T-helper 17 cell (primary cell): ENCODE data around the gene LRRC75A. TPM values are rescaled to one million over a fixed set of nuclear protein-coding genes. Genes with fewer than 3 reads are reported as not detected.
"Not testable (repeated sequence)": the region's sequence is repeated elsewhere in the genome, so short reads cannot be mapped to it uniquely, and the experiment has no call there.

ENCODE experiments used
- ATAC-seq: fragments of 150-1000 bp; cut with Tn5 transposase; 2 replicates; pipeline ENCODE4 v1.10.0; 2021; ENCODE audit warnings: mild to moderate bottlenecking, moderate library complexity
- DNase-seq, 3 donors: peaks; one replicate each; pipeline versions ENCODE4 v3.0.0 to v3.0.0-alpha.2; 2020 to 2021
- H3K9me3 ChIP-seq: one replicate; pipeline ENCODE4 v1.7.0; 2013; ENCODE audit warnings: low read length, mild to moderate bottlenecking; ENCODE audit not compliant: control insufficient read depth, poor library complexity, severe bottlenecking
- H3K27ac Mint-ChIP-seq: one replicate; pipeline ENCODE4 v1.8.0; 2022; ENCODE audit warnings: mild to moderate bottlenecking, moderate library complexity, mixed read lengths
- H3K27me3 Mint-ChIP-seq: one replicate; pipeline ENCODE4 v1.8.0; 2022; ENCODE audit warnings: mixed read lengths
- H3K36me3 Mint-ChIP-seq: one replicate; pipeline ENCODE4 v1.8.0; 2022; ENCODE audit warnings: low read depth, mixed read lengths
- H3K4me1 Mint-ChIP-seq: one replicate; pipeline ENCODE4 v1.8.0; 2022; ENCODE audit warnings: mild to moderate bottlenecking, mixed read lengths
- H3K4me3 Mint-ChIP-seq: one replicate; pipeline ENCODE4 v1.8.0; 2022; ENCODE audit warnings: mild to moderate bottlenecking, moderate library complexity, mixed read lengths
- total RNA-seq, 4 donors: library from RNA in 2 of 4; stranded (reverse) in 2 of 4; gene quantifications; one replicate each; pipeline ENCODE4 v1.2.3 and lab custom pipeline; 2022 to 2026

Gene LRRC75A
- total RNA-seq, 2 donors from 2014 or later, result 3.1 to 5.0 TPM

DNA sequence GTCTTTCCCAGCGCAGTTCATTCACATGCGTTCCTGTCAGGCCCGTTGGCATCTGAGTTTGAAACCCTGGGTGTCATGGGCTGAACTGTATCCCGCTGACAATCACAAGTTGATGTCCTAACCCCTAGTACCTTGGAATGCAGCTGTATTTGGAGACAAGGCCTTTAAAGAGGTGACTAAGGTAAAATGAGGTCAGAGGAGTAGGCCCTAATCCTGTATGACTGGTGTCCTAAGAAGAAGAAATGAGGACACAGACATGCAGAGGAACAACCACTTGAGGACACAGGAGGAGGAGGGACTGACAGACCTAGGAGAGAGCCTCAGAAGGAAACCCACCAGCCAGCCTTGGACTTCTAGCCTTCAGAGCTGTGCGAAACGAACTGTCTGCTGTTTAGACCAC is 43.5 kb downstream of the LRRC75A start:
- H3K4me3 Mint-ChIP-seq, result no peak overlapping the region
- peaks cover 12% of the 10 kb centered on the region for H3K4me1 Mint-ChIP-seq
- no peak overlapping the region for H3K27ac Mint-ChIP-seq
- ATAC-seq, result no peak
- no peak for DNase-seq
- H3K9me3 ChIP-seq, result no peaks in the 10 kb centered on the region
- H3K36me3 Mint-ChIP-seq, result peaks cover 2% of the 10 kb centered on the region
- H3K27me3 Mint-ChIP-seq, result no peaks in the 10 kb centered on the region

DNA sequence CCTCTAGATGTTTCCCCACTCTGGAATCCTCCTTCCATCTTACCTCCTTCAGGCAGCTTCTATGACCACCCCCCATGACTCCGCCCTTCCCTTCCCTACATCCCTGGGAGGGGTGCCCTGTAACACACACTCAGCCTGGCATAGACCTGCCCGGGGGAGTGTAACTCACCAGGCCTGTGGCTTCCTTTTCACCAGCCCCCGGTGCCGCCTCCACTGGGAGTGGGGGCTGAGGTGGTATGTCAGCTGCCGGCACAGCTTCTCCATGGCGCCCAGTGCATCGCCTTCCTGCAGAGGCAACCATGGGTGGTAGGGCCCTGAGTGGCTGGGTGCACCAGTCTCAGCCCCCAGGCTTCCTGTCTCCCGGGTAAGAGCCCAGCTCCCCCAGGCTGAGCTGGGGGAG is 44.3 kb downstream of the LRRC75A start:
- ATAC-seq (no peak), DNase-seq (no peak)
- no peaks in the 10 kb centered on the region for H3K9me3 ChIP-seq
- H3K27ac Mint-ChIP-seq, result peak overlapping the region; percentile 67
- peaks cover 15% of the 10 kb centered on the region for H3K4me1 Mint-ChIP-seq
- H3K27me3 Mint-ChIP-seq, result no peaks in the 10 kb centered on the region
- no peak overlapping the region for H3K4me3 Mint-ChIP-seq
- peaks cover 2% of the 10 kb centered on the region for H3K36me3 Mint-ChIP-seq

DNA sequence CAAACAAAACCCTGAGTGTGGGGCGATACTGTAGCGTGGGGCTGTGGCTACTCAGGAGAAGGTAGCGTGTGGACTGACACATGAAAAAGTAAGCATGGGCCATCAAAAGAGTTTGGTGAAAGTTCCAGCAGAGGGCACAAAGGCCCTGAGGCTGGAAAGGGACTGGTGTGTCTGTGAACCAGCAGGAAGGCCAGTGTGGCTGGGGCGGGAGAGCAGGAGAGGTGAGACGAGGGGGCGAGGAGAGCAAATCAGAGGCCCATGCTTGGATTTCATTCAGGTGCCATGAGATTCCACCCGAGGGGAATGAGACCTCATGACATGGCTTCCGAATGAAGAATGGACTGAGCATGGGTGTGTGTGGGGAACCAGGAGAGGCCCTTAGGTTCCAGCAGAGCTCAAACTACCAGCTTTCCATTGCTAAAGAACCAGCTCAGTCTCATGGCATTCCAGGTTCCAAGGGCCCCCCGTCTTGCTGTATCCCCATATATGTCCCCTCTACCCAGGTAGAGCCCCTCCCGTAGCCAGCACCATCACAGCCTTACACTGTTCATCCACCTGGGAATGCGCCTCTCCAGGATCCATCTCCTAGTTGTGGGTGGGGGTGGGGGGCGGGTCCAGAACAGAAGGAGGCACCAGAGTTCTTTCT is 45.5 kb downstream of the LRRC75A start:
- no peak for DNase-seq
- no peak for ATAC-seq
- no peaks in the 10 kb centered on the region for H3K9me3 ChIP-seq
- no peak overlapping the region for H3K4me3 Mint-ChIP-seq
- peaks cover 24% of the 10 kb centered on the region for H3K4me1 Mint-ChIP-seq
- no peaks in the 10 kb centered on the region for H3K27me3 Mint-ChIP-seq
- peak overlapping the region; percentile 57 for H3K27ac Mint-ChIP-seq
- H3K36me3 Mint-ChIP-seq, result peaks cover 4% of the 10 kb centered on the region

DNA sequence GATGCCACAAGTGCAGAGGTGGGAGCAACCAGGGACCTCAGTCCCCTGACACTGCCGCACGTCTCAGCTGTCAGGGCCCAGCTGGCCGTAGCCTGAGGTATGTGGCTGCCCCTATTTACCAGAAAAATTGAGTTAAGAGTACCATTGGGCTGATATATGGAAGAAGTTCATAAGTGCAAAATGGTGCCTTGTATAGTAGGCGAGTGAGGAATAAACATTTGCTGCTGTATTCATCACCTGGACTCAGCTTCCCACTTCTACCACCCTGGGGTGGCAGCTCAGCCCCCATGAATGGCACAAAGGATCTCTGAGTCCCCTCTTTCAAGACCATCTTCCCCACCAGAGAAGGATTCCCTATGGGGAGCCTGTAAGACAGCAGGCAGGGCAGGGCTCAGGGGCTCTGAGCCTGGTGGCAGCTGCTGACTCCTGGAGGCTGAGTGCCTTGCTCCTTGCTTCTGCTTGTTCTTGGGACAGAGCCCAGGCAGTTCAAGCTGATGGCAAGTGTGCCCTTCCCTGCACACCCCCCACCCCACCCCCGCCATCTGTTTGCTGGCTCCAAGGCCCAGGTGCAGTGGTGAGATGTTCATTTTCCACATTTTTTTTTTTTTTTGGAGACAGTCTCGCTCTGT is 47.6 kb downstream of the LRRC75A start:
- peak overlapping the region; percentile 61 for H3K27ac Mint-ChIP-seq
- H3K4me1 Mint-ChIP-seq, result peaks cover 30% of the 10 kb centered on the region
- no peaks in the 10 kb centered on the region for H3K9me3 ChIP-seq
- H3K36me3 Mint-ChIP-seq, result peaks cover 4% of the 10 kb centered on the region
- no peaks in the 10 kb centered on the region for H3K27me3 Mint-ChIP-seq
- no peak for ATAC-seq
- DNase-seq, result no peak
- no peak overlapping the region for H3K4me3 Mint-ChIP-seq

DNA sequence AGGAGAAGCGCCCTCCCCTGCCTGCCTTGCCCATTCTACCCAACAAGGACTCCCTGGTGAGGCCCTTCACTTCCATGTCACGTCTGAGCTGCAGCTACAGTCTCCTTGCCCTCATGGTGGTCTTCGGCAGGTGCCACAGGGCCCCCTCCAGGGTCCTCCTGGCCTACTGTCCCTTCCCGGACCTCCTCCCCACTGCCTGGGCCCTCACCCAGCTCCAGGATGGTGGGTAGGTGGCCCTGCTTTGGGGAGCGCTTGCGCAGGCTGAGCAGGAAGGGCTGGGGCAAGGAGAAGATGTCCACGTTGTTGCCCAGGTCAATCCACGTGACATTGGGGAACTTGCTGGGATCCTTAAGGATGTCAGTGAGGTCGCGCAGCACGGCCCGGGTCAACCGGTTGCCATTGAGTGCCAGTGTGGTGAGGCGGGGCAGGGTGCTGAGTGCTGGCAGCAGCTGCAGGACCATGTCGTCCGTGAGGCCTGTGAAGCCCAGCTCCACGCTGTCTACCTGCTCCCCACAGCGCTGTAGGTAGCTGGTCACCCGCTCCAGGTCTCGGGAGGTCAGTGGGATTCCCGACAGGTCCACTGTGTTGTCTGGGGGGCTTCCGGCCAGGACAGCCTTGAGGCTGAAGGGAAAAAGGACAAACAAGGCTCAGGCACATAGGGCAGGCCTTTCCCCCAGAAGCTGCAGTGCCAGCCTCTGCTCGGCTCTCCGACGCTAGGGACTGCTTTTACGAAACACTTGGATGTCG is 48.3 kb downstream of the LRRC75A start:
- Mint-ChIP-seq H3K4me3 (no peak overlapping the region), H3K36me3 (peaks cover 6% of the 10 kb centered on the region), H3K27me3 (no peaks in the 10 kb centered on the region), H3K27ac (peak overlapping the region; percentile 61), H3K4me1 (peaks cover 34% of the 10 kb centered on the region)
- DNase-seq, result no peak
- ATAC-seq, result no peak
- no peaks in the 10 kb centered on the region for H3K9me3 ChIP-seq

DNA sequence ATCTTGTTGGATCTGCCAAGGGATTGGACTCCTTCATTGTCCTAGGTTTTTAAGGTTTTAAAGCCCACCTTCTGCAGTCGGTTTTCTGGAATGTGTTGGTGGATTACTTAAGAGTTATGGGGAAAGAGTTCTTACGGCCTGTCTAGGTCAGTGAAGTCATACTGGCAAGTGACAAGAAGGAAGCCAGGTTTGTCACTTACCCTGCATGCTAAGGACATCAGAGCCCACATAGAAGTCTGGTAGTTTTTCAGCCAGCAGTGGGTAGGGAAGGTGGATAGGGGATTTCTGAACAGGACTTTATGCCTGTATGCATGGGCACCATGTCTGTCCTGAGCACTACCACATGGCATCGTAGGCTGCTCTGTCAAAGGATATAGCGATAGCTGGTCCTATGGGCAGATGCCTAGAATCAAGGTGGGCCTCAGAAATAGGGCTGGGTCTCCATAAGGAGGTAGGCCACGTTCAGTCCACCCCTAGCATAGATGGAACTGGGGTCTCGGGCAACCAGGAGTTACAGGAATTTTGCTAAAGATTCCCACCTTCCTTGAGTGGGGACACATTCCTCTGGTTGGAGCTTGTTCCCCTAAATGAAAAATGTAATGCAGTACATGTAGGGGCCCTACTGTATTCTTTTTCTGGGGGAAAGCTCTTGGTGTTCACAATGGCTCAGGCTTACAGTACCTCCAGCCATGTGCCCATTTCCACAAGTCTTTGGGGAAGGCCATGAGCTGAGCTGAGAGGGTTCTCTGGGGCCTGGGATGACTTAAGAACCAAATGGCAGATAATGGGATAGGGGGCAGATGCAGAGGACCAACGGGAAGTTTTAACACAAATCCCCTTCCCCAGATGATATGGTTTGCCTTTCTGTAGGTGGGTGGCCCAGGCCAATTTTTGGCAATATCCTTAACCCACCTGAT is 49.1 kb downstream of the LRRC75A start:
- Mint-ChIP-seq H3K4me3 (no peak overlapping the region), H3K36me3 (peaks cover 6% of the 10 kb centered on the region), H3K4me1 (peaks cover 40% of the 10 kb centered on the region), H3K27me3 (no peaks in the 10 kb centered on the region), H3K27ac (peak overlapping the region; percentile 97)
- no peaks in the 10 kb centered on the region for H3K9me3 ChIP-seq
- ATAC-seq (no peak), DNase-seq (no peak)

DNA sequence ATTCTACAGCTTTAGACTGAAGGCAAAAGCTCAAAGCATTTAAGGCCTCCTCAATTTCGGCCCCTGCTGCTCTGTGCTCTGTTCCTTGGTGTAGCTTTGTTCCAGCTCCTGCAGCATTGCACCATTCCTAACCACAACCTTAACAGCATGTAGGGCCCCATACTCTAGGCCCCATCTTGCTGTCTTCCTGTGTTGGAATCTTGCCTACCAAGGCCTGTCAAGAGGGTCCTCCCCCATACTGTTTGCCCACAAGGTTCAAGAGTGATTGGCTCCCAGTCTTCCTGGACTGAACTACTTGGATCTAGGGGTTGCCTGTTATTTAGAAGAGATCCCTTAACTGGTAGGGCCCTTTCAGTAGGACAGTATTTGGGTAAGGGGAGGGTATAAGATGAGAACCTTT is 49.9 kb downstream of the LRRC75A start:
- H3K27ac Mint-ChIP-seq, result peak overlapping the region; percentile 97
- H3K9me3 ChIP-seq, result no peaks in the 10 kb centered on the region
- ATAC-seq, result no peak
- H3K27me3 Mint-ChIP-seq, result no peaks in the 10 kb centered on the region
- peaks cover 4% of the 10 kb centered on the region for H3K36me3 Mint-ChIP-seq
- peaks cover 40% of the 10 kb centered on the region for H3K4me1 Mint-ChIP-seq
- no peak overlapping the region for H3K4me3 Mint-ChIP-seq
- no peak for DNase-seq

DNA sequence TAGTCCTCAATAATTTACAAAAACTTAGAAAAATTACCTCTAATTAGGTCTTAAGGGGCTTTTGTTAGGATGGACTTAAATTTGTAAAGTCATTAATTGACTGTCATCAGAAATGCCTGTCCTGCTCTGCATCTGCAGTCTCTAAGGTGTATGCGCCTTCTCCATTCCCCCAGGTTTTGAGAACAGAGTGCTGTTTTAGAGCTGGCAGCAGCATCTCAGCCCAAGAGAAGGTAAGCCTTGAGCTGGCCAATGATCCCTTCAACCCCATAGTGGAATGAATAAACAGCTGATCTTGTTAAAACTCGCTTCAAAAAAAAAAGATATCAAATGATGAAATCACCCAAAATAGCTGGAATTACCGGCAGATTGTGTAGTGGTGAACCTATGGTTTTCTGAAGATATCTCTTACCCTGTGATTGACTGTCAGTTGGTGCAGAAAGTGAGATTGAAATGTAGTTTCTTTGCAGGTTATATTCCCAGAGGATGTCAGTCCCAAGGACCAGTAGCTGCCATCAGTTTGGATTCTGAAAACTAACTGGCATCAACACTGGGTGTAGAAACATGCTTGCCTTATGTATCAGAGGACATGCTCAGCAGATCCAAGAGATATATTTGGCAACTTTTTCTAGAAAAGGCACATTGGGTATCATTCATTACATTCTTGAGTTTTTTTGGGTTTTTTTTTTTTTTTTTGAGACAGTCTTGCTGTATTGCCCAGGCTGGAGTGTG is 50.9 kb downstream of the LRRC75A start:
- H3K27ac Mint-ChIP-seq, result peak overlapping the region; percentile 97
- no peaks in the 10 kb centered on the region for H3K27me3 Mint-ChIP-seq
- DNase-seq (no peak), ATAC-seq (no peak)
- peak overlapping the region; percentile 52 for H3K4me3 Mint-ChIP-seq
- peaks cover 4% of the 10 kb centered on the region for H3K36me3 Mint-ChIP-seq
- H3K4me1 Mint-ChIP-seq, result peaks cover 41% of the 10 kb centered on the region
- H3K9me3 ChIP-seq, result no peaks in the 10 kb centered on the region

DNA sequence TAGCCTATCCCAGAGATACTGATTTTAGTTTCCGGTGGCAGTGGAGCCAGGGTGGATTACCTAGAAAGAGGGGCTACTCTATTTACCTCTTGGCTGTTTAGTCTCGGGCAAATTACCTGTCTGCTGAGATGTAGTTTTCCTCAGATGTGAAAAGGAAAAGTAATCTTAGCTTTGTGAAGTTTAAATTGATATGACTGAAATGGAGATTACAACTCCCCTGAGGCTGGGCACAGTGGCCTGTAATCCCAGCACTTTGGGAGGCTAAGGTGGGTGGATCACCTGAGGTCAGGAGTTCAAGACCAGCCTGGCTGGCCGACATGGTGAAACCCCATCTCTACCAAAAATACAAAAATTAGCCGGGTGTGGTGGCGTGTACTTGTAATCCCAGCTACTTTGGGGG is 51.6 kb downstream of the LRRC75A start:
- H3K27me3 Mint-ChIP-seq, ATAC-seq, DNase-seq, H3K36me3 Mint-ChIP-seq, H3K9me3 ChIP-seq: not testable (repeated sequence)
- peaks cover 48% of the 10 kb centered on the region for H3K4me1 Mint-ChIP-seq
- peak overlapping the region; percentile 99 for H3K4me3 Mint-ChIP-seq
- H3K27ac Mint-ChIP-seq, result peak overlapping the region; percentile 97

DNA sequence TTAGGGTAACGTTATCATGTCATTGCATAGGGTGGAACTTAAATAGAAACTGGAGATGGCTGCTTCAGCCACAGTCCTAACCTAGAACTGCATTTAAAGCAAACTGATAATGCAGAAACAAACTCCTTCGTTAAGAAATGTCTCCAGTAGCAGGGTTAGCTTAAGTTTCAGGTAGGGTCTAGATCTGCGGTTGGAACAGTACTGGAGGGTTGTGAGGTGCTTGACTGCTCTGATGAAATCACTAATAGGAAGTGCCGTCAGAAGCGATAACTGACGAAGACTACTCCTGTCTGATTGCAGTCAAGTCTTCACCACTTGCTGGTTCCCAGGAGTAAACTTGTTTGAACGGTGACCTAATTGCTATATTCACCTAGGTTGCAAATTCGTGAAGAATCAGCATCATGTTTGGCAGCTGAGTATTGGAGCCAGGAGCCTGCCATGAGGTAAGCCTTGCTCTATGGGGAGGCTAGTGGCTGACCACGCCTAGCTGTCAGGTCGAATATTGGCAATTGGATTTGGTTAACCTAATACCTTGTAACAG is 52.1 kb downstream of the LRRC75A start:
- Mint-ChIP-seq H3K4me1 (peaks cover 48% of the 10 kb centered on the region), H3K36me3 (peaks cover 4% of the 10 kb centered on the region), H3K27ac (peak overlapping the region; percentile 97), H3K4me3 (peak overlapping the region; percentile 99), H3K27me3 (no peaks in the 10 kb centered on the region)
- H3K9me3 ChIP-seq, result no peaks in the 10 kb centered on the region
- peak; percentile 32 for ATAC-seq
- DNase-seq, result no peak

DNA sequence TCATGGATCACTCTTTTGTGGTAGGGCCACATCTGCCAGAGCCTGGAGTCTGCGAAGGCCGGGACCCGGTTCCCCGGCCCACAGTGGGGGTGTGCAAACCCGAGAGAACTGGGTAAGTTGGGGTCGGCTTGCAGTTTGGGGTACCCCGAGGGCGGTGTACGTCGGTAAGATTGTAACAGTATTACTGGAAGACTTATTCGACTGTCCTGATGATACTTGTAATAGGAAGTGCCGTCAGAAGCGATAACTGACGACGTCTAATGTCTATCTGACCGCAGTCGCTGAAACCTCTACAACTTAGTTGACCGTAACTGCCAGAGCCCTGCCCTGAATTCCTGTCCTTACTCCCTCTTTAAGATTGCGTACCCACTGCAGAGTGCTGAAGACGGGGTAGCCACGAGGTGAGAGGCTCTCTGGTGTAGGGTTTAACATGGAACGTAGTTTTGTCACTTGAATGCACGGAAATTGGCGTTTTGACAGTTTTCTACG is 52.6 kb downstream of the LRRC75A start:
- peaks cover 4% of the 10 kb centered on the region for H3K36me3 Mint-ChIP-seq
- peaks cover 48% of the 10 kb centered on the region for H3K4me1 Mint-ChIP-seq
- H3K27ac Mint-ChIP-seq, result peak overlapping the region; percentile 97
- DNase-seq, result peak in 1 of 3 donors; percentile 14
- no peaks in the 10 kb centered on the region for H3K27me3 Mint-ChIP-seq
- no peaks in the 10 kb centered on the region for H3K9me3 ChIP-seq
- H3K4me3 Mint-ChIP-seq, result peak overlapping the region; percentile 99
- peak; percentile 3 for ATAC-seq
